GM12865 (cell line): ENCODE measurements around the gene ADI1.
"Not testable (repeated sequence)": the region's sequence is repeated elsewhere in the genome, so short reads cannot be mapped to it uniquely, and the experiment has no call there.

ENCODE experiments used
- DNase-seq: peaks from one replicate; pipeline ENCODE4 v3.0.0; 2010; ENCODE audit warnings: low read depth
- H3K4me3 ChIP-seq: 2 replicates; pipeline ENCODE4 v1.5.1; 2011; ENCODE audit warnings: mild to moderate bottlenecking, low read depth, low read length, control low read depth
- TF ChIP-seq, protein P1 (sequence below): IDR thresholded peaks from 2 replicates; pipeline ENCODE4 v1.5.1; 2011; ENCODE audit warnings: low read length, control low read depth, low read depth, inconsistent platforms; ENCODE audit not compliant: insufficient read depth; ENCODE audit errors: missing control alignments

ADI1 gene

DNA sequence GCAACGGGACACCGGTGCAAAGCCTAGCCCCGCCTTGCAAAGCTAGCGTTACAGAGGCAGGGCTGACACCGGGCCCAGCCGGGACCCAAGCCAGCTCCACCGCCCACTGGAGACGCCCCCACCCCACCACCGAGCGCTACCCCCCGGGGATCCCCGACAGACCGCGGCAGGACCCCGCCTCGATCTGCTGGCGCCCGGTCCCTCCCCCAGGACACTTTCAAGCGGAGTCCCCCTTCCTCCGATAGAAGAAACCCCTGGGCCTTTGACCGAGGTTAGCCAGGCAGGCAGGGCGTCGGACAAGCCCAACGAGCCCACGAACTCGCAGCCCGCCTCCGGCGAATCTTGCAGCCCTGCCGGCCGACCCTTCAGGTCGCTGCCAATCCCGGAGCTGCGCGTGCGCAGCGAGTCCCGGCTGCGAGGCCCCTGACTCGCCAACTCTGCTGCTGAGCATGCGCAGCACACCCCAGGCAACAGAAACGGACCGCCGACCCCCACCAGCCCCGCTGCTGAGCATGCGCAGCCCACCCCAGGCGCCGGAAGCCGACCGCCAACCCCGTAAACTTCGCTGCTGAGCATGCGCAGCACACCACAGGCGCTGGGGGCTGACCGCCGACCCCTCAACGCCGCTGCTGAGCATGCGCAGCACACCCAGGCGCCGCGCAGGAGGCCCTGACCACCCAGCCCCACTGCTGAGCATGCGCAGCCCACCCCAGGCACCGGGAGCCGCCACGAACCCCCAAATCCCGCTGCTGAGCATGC, 656 bp downstream of the ADI1 start:
- peak overlapping the region; percentile 74 for H3K4me3 ChIP-seq
- TF ChIP-seq, protein P1, sequence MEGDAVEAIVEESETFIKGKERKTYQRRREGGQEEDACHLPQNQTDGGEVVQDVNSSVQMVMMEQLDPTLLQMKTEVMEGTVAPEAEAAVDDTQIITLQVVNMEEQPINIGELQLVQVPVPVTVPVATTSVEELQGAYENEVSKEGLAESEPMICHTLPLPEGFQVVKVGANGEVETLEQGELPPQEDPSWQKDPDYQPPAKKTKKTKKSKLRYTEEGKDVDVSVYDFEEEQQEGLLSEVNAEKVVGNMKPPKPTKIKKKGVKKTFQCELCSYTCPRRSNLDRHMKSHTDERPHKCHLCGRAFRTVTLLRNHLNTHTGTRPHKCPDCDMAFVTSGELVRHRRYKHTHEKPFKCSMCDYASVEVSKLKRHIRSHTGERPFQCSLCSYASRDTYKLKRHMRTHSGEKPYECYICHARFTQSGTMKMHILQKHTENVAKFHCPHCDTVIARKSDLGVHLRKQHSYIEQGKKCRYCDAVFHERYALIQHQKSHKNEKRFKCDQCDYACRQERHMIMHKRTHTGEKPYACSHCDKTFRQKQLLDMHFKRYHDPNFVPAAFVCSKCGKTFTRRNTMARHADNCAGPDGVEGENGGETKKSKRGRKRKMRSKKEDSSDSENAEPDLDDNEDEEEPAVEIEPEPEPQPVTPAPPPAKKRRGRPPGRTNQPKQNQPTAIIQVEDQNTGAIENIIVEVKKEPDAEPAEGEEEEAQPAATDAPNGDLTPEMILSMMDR: no peak
- peak; percentile 99 for DNase-seq

DNA sequence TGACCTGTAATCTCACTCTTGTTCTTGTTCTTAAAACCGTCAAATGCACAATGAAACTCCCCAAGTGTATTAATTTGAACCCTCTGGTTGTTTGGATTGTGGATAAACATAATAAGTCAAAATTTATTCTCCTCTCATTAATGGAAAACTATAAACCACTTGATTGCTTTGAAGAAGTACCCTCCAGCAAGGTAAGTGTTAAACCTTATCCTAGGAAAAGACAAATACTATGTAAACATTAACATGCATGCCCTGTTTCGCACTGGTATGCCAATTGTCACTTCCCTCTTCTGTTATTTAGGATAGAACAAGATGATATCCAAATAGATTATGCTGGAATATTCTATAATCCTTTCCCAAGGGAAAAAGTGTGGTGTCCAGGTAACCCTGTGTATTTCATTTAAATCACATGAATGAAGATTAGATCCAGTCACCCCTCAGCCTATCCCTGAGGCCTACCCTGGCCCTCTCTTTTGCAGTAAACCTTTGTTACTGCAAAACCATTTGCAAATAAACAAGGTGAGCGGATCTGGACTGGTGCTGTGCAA, 1.3 kb downstream of the ADI1 start:
- peak overlapping the region; percentile 72 for H3K4me3 ChIP-seq
- DNase-seq: no peak

DNA sequence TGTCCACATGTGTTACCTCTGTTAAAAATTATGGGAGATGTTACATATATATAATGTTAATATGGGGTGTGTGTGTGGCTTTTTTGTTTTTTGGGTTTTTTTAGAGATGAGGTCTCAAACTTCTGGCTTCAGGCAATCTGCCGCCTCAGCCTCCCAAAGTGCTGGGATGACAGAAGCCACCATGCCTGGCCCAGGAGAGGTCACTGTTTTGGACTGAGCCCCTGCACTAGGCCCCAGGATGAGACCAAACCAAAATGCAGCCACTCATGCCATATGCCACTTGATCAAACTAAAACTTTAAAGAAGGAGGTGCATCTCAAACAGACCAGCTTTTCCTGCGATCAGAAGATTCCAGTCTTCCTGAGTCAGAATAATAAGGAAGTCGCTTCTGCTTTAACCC, 2.5 kb downstream of the ADI1 start:
- no peak overlapping the region for H3K4me3 ChIP-seq
- TF ChIP-seq, protein P1: no peak
- no peak for DNase-seq

More for the DNA sequence above, 1.3 kb downstream of the ADI1 start:
- TF ChIP-seq, protein P1: no peak

DNA sequence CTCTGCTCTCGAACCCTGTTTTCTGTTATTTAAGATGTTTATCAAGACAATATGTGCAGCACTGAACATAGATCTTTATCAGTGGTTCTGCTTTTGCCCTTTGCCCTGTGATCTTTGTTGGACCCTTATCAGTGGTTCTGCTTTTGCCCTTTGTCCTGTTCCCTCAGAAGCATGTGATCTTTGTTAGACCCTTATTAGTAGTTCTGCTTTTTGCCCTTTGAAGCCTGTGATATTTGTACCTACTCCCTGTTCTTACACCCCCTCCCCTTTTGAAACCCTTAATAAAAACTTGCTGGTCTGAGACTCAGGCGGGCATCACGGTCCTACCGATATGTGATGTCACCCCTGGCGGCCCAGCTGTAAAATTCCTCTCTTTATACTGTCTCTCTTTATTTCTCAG, 3.9 kb downstream of the ADI1 start:
- H3K4me3 ChIP-seq, DNase-seq: not testable (repeated sequence)

DNA sequence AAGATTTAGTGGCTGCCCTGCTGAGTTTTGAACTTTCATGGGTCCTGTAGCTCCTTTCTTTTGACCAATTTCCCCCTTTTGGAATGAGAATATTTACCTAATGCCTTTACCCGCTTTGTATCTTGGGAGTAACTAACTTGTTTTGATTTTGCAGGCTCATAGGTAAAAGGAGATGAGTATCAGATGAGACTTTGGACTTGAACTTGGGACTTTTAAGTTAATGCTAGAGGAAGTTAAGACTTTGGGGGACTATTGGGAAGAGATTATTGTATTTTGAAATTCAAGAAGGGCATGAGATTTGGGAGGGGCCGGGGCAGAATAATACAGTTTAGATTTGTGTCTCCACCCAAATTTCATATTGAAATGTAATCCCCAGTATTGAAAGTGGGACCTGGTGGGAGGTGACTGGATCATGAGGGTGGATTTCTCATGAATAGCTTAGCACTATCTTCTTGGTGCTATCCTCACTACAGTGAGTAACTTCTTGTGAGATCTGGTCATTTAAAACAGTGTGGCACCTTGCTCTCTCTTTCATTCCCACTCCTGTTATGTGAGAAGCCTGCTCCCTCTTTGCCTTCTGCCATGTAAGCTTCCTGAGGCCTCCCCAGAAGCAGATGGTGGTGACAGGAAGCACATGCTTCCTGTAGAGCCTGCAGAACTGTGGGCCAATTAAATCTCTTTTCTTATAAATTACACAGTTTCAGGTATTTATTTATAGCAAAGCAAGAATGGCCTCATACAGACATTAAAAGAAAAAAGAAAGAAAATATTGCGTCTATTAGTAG, 6.1 kb downstream of the ADI1 start:
- H3K4me3 ChIP-seq: no peak overlapping the region
- DNase-seq: no peak
- TF ChIP-seq, protein P1: no peak

- DNase-seq: no peak
- TF ChIP-seq, protein P1: no peak
- H3K4me3 ChIP-seq: no peak overlapping the region
Observed at GRCh38 chr2:3512086-3512485, 7.2 kb downstream of the ADI1 start.

DNA sequence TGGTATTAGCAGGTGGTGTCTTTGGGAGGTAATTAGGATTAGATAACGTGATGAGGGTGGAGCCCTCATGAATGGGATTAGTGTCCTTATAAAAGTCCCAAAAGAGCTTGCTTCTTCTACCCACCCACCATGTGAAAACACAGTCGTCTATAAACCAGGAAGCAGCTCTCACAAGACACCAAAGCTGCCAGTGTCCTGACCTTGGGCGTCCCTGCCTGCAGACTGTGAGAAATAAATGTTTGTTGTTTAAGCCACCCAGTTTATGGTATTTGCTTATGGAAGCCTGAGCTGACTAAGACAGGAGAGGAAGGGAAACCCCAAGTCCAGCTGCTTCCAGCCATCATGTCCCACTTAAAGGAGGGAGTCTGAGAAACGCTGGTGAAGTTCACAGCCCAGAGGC, 13.6 kb downstream of the ADI1 start:
- TF ChIP-seq, protein P1: no peak
- no peak overlapping the region for H3K4me3 ChIP-seq
- peak; percentile 64 for DNase-seq
